Endothelial cell (in vitro differentiated cells): ENCODE results near the gene CSKMT. TPM values are rescaled to one million over a fixed set of nuclear protein-coding genes. Genes with fewer than 3 reads are reported as not detected.

Source experiments
- DNase-seq: peaks from one replicate; pipeline ENCODE4 v3.0.0; 2021; ENCODE audit warnings: low spot score
- H3K27ac Mint-ChIP-seq: one replicate; pipeline ENCODE4 v1.8.0; 2021; ENCODE audit warnings: mixed read lengths, inconsistent platforms; ENCODE audit not compliant: unreplicated experiment
- H3K27me3 Mint-ChIP-seq: one replicate; pipeline ENCODE4 v1.8.0; 2021; ENCODE audit warnings: mild to moderate bottlenecking, moderate library complexity, mixed read lengths, inconsistent platforms; ENCODE audit not compliant: unreplicated experiment
- H3K36me3 Mint-ChIP-seq: one replicate; pipeline ENCODE4 v1.8.0; 2021; ENCODE audit warnings: mild to moderate bottlenecking, low read depth, mixed read lengths, inconsistent platforms; ENCODE audit not compliant: unreplicated experiment
- H3K4me1 Mint-ChIP-seq: one replicate; pipeline ENCODE4 v1.8.0; 2021; ENCODE audit warnings: mild to moderate bottlenecking, mixed read lengths, inconsistent platforms; ENCODE audit not compliant: unreplicated experiment
- H3K4me3 Mint-ChIP-seq: one replicate; pipeline ENCODE4 v1.8.0; 2021; ENCODE audit warnings: mild to moderate bottlenecking, mixed read lengths, inconsistent platforms; ENCODE audit not compliant: unreplicated experiment
- H3K9me3 Mint-ChIP-seq: one replicate; pipeline ENCODE4 v1.8.0; 2021; ENCODE audit warnings: mixed read lengths, inconsistent platforms; ENCODE audit not compliant: unreplicated experiment
- CTCF ChIP-seq: fragments of 200-600 bp; sonication (generic); IDR thresholded peaks from one replicate; pipeline ENCODE4 v1.5.0; 2021; ENCODE audit warnings: antibody characterized with exemption; ENCODE audit not compliant: unreplicated experiment
- total RNA-seq: library from RNA; stranded (reverse); fragmentation: NEBNext Ultra II Directional; extraction: Animal tissue kit (Norgen Biotek cat#: 25700); gene quantifications from one replicate; pipeline ENCODE4 v1.2.1, GENCODE V29; 2021; ENCODE audit not compliant: unreplicated experiment

The CSKMT gene
- total RNA-seq, 1 donor from 2014 or later = 8.7 TPM

- no peaks in the 10 kb centered on the region for H3K9me3 Mint-ChIP-seq
- TF ChIP-seq CTCF = no peak
- no peak overlapping the region for H3K4me3 Mint-ChIP-seq
- peaks cover 2% of the 10 kb centered on the region for H3K27me3 Mint-ChIP-seq
- peaks cover 46% of the 10 kb centered on the region for H3K36me3 Mint-ChIP-seq
- peak overlapping the region; percentile 2 for H3K27ac Mint-ChIP-seq
- no peak for DNase-seq
- H3K4me1 Mint-ChIP-seq = peaks cover 20% of the 10 kb centered on the region
Observed at GRCh38 chr11:62712861-62713260, 47.7 kb downstream of the CSKMT start.

- no peak for DNase-seq
- no peak overlapping the region for H3K4me3 Mint-ChIP-seq
- H3K4me1 Mint-ChIP-seq = peaks cover 19% of the 10 kb centered on the region
- peaks cover 51% of the 10 kb centered on the region for H3K36me3 Mint-ChIP-seq
- peaks cover 4% of the 10 kb centered on the region for H3K27me3 Mint-ChIP-seq
- H3K9me3 Mint-ChIP-seq = no peaks in the 10 kb centered on the region
- no peak overlapping the region for H3K27ac Mint-ChIP-seq
- no peak for TF ChIP-seq CTCF
Observed at GRCh38 chr11:62713343-62713742, 48.2 kb downstream of the CSKMT start.

- Mint-ChIP-seq H3K9me3 (no peaks in the 10 kb centered on the region), H3K36me3 (peaks cover 60% of the 10 kb centered on the region), H3K27ac (no peak overlapping the region), H3K4me3 (peak overlapping the region; percentile 4), H3K4me1 (peaks cover 2% of the 10 kb centered on the region), H3K27me3 (peaks cover 4% of the 10 kb centered on the region)
- DNase-seq = no peak
- TF ChIP-seq CTCF = no peak
Observed at GRCh38 chr11:62715150-62716130, 50.3 kb downstream of the CSKMT start.

- Mint-ChIP-seq H3K27ac (no peak overlapping the region), H3K4me1 (no peaks in the 10 kb centered on the region), H3K9me3 (no peaks in the 10 kb centered on the region), H3K4me3 (no peak overlapping the region), H3K36me3 (peaks cover 59% of the 10 kb centered on the region), H3K27me3 (peaks cover 4% of the 10 kb centered on the region)
- no peak for TF ChIP-seq CTCF
- no peak for DNase-seq
Observed at GRCh38 chr11:62716206-62716605, 51.1 kb downstream of the CSKMT start.

- no peaks in the 10 kb centered on the region for H3K4me1 Mint-ChIP-seq
- H3K36me3 Mint-ChIP-seq = peaks cover 65% of the 10 kb centered on the region
- peak overlapping the region; percentile 15 for H3K4me3 Mint-ChIP-seq
Observed at GRCh38 chr11:62716816-62717215, 51.7 kb downstream of the CSKMT start.

More at GRCh38 chr11:62716816-62717215, 51.7 kb downstream of the CSKMT start:
- no peak for DNase-seq
- TF ChIP-seq CTCF = no peak
- Mint-ChIP-seq H3K27me3 (peaks cover 4% of the 10 kb centered on the region), H3K27ac (no peak overlapping the region), H3K9me3 (no peaks in the 10 kb centered on the region)
